IMR-90 (cell line): Measurements from ENCODE around the gene TFAP2B.

Source experiments
- BHLHE40 ChIP-seq: fragments of 150-350 bp; IDR thresholded peaks from 2 replicates; pipeline ENCODE4 v1.6.1; 2016; ENCODE audit warnings: mild to moderate bottlenecking, low read depth, low read length
- CEBPB ChIP-seq: IDR thresholded peaks from 2 replicates; pipeline ENCODE4 v1.6.1; 2012; ENCODE audit warnings: low read depth, low read length, improper control_type of control experiment
- CTCF ChIP-seq: conservative IDR thresholded peaks from 2 replicates; pipeline ENCODE4 v1.5.1; 2012; ENCODE audit warnings: mild to moderate bottlenecking, low read depth, low read length, improper control_type of control experiment
- ELK1 ChIP-seq: fragments of 150-350 bp; IDR thresholded peaks from 2 replicates; pipeline ENCODE4 v1.6.1; 2016; ENCODE audit warnings: low read depth, mild to moderate bottlenecking, low read length, moderate library complexity, borderline replicate concordance
- MAFK ChIP-seq: IDR thresholded peaks from 2 replicates; pipeline ENCODE4 v1.6.1; 2012; ENCODE audit warnings: low read depth, low read length, improper control_type of control experiment
- MAZ ChIP-seq: IDR thresholded peaks from 2 replicates; pipeline ENCODE4 v1.6.1; 2012; ENCODE audit warnings: low read depth, mild to moderate bottlenecking, low read length, improper control_type of control experiment, moderate library complexity, borderline replicate concordance
- MXI1 ChIP-seq: IDR thresholded peaks from 2 replicates; pipeline ENCODE4 v1.6.1; 2012; ENCODE audit warnings: low read depth, mild to moderate bottlenecking, low read length, moderate library complexity, borderline replicate concordance
- POLR2A ChIP-seq: IDR thresholded peaks from 2 replicates; pipeline ENCODE4 v1.6.1; 2012; ENCODE audit warnings: mild to moderate bottlenecking, low read depth, low read length
- RAD21 ChIP-seq: IDR thresholded peaks from 2 replicates; pipeline ENCODE4 v1.6.1; 2012; ENCODE audit warnings: low read length, improper control_type of control experiment
- RCOR1 ChIP-seq: IDR thresholded peaks from 2 replicates; pipeline ENCODE4 v1.6.1; 2012; ENCODE audit warnings: mild to moderate bottlenecking, low read length, improper control_type of control experiment; ENCODE audit not compliant: insufficient replicate concordance
- RFX5 ChIP-seq: IDR thresholded peaks from 2 replicates; pipeline ENCODE4 v1.8.0; 2012; ENCODE audit warnings: low read depth, mild to moderate bottlenecking, low read length, moderate library complexity
- SMC3 ChIP-seq: fragments of 150-350 bp; IDR thresholded peaks from 2 replicates; pipeline ENCODE4 v1.6.1; 2016; ENCODE audit warnings: low read depth, mild to moderate bottlenecking, antibody characterized with exemption, low read length, moderate library complexity
- USF2 ChIP-seq: fragments of 150-350 bp; IDR thresholded peaks from 2 replicates; pipeline ENCODE4 v1.6.1; 2017; ENCODE audit warnings: mild to moderate bottlenecking, antibody characterized with exemption, low read length, low read depth

GRCh38 chr6:50792771-50793170 is 25.9 kb upstream of the TFAP2B start:
- no peak for TF ChIP-seq SMC3
- TF ChIP-seq MAFK: no peak
- TF ChIP-seq CTCF: no peak
- no peak for TF ChIP-seq RFX5
- TF ChIP-seq POLR2A: no peak
- no peak for TF ChIP-seq USF2
- TF ChIP-seq CEBPB: no peak
- no peak for TF ChIP-seq BHLHE40
- TF ChIP-seq ELK1: no peak
- TF ChIP-seq MAZ: no peak
- no peak for TF ChIP-seq RCOR1
- no peak for TF ChIP-seq RAD21
- TF ChIP-seq MXI1: no peak
